HG03039 (cell line): ENCODE data around the gene P2RY2.

Experiments used
- ATAC-seq: cut with Tn5 transposase; IDR thresholded peaks from one replicate; pipeline ENCODE4 v1.9.1; 2021; ENCODE audit warnings: mild to moderate bottlenecking, moderate library complexity; ENCODE audit not compliant: unreplicated experiment

Gene P2RY2

DNA sequence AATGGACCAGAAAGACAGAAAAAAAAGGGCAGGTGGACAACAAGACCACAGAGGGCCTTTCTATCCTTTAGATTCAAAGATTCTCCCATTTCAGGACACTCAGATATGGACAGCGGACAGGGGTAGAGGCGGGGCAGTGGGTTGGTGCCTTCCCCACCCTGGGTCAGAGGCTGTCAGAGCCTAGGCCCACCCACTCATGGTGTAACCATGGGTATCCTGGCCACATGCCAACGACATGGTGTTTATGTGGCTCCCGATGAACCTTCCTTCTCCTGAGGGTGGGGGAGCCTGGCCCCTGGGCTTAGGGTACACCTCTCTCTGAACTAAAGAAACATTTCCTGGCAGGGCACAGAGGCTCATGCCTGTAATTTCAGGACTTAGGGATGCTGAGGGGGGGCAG lies 14.3 kb upstream of the P2RY2 start:
- no peak for ATAC-seq

DNA sequence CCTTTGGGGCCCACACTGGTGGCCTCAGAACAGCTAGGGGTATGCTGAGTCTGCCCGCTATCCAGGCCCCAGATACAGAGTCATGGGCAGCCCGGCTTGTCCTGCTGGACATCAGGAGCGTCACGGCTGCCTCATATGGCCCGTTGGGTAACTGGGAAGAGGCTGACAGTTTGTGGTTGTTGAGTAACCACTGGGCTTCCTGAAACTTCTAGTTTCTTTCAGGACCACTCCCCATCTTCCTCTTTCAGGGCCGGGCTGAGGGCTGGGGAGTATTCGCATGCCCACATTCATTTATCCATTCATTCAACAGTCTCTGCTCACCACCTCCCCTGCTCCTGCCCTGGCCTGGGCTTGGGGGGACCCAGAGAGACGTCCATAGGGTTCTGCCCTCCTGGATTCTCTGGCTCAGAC lies 13.4 kb upstream of the P2RY2 start:
- no peak for ATAC-seq

DNA sequence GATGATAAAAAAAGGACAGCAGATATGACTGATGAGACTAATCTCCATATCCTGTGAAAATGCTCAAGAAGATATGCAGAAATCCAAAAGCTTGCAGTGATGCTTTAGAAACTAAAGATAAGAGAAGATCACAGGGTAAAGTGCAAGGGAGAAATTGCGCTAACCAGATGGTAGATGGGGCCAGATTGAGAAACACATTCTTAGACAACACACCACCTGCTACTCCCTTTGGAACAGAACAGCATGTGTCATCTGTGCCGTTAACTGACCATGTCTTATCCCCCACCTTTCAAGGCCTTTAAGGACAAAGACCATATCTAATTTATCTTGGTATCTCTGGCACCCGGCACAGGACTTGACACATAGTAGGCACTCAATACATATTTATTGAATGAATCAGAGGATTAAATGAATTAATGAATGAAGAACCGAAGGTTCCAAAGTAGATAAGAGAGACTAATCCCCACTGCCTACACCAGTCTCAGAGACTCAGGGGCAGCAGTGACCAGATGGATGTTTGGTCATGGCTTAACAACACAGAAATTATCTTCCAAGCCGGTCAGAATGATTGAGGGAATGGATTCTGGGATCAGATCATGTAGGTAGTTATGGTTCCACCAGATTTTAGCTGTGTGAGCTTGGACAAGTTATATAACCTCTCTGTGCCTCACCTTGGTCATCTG lies 12.3 kb upstream of the P2RY2 start:
- no peak for ATAC-seq

DNA sequence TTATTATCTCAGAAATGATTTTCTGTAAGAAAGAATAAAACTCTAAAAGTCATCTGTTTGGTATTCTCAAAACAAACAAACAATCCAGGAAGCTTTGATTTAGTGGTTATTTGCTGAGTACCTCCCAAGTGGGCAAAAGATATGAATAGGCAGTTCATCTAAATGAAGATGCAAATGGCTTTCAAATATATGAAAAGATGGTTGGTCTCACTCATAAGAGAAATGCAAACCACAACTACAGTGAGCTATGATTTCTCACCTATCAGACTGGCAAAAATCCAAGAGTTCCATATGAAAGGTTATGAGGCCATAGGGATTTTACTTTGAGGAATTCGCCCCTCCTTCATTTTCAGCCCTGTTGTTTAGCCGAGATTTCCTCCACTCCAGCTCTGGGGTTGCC lies 11.3 kb upstream of the P2RY2 start:
- ATAC-seq = no peak

DNA sequence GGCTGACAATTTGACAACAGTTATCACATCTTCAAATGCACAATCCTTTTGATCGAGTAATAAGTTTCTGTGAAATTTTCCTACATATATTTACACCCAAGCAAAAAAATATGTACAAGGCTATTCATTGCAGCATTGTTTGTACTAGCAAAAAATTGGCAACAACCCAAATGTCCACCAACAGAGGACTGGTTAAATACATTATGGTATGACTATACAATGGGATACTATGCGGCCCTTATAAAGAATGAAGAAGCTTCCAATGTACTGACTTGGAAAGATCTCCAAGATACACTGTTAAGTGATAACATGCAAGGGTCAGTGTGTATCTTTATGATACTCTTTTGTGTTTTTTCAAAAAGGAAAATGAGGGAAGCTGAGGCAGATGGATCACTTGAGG lies 8.2 kb upstream of the P2RY2 start:
- ATAC-seq = no peak

DNA sequence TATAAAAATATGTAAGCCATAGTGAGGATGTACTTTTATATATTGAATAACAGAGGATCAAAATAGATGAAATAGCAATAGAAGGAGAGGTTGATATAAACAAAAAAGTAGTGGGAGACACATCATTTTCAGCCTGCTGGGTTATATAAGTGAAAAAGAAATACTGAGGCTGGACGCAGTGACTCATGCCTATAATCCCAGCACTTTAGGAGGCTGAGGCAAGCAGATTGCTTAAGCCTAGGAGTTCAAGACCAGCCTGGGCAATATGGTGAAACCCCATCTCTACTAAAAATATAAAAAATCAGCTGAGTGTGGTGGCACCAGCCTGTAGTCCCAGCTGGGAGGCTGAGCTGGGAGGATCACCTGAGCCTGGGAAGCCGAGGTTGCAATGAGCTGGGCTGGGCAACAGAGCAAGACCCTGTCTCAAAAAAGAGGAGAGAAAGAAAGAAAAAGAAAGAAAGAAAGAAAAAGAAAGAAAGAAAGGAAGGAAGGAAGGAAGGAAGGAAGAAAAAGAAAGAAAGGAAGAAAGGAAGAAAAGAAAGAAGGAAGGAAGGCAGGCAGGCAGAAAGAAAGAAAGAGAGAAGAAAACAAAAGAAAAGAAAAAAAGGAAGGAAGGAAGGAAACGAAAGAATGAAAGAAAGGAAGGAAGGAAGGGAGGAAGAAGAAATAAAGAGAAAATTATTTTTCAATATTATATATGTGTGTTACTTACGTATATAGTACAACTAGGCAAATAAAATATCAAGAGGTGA lies 7.0 kb upstream of the P2RY2 start:
- ATAC-seq = no peak

DNA sequence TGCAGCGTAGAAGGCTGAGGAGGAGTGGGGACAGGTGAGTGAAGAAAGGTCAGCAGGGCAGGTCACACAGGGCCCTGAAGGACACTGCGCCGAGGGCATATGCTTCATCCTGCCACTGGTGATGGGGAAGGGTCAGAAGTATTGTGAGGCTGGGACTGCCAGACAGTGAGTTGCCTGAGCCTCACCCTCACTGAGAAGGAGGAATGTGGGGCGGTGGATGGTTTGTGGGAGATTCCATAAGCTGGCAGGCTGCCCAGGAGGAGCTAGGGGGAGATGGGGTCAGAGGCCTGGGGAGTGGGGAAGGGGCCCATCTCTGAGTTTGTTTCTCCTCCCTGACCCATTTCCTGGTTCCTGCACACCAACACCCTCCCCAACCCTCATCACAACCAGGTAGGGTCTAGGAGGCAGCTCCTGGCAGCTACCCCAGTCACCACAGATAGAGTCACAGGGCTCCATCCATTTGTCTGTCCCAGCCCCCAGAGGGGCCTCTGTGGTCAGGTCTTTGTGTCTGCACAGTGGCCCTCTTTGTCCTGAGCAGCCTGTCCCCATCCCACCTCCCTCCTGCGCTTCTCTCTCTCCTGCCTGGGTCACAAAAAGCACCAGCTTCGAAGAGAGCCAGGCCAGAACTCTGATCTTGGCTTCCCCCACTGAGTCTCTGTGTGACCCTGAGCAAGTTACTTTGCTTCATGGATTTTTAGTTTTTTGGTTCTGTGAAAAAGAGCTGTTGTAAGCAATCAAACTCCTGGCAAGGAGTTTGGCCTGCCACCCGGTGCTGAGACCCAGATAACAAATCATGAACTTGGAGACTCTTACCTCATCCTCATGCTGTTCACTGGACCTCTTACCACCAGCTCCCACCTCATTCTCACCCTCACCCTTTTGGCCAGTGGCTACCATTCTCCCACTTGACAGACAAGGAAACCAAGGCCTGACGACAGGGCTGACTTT lies 4.6 kb upstream of the P2RY2 start:
- ATAC-seq = no peak

DNA sequence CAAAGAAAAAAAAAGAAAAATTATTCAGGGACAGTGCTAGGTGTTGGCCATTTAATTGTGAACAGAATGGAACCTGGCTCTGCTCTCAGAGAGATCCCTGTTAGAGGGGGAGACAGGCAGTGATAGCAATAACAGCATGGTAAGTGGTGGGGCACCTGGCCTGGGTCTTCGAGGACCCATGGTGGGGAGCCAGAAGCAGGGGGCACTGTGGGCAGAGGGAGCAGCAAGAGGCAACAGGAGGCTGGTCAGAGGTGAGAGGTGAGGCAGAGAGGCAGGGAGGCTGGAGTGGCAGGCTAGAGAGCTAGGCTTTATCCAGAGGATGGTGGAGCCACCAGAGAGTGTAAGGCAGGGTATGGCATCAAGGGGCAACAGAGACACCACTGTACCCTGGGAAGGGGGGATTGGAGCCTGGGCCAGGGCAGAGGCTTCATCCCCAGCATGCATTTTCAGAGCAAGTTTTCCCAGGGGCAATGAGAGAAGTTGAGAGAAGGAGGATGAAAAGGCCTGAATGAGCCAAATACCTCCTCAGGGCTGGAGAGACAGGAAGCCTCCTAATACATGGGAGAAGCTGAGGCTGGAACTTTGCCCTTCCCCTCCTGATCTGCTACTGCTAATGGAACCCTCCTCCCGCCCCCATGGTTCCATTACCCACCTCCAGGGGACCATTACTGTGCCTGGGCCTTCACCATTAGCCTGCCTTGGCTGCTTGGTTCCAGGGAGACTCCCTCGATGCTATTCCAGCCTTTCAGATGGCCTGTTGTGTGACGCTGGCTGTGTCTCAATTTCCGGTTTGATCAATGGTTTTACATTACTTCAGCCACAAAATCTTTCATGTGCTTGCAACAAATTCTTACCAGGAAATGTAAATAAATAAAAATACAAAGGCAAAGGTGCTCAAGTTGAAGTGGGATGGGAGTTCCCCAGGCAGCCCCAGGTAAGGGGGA lies 2.6 kb upstream of the P2RY2 start:
- no peak for ATAC-seq

DNA sequence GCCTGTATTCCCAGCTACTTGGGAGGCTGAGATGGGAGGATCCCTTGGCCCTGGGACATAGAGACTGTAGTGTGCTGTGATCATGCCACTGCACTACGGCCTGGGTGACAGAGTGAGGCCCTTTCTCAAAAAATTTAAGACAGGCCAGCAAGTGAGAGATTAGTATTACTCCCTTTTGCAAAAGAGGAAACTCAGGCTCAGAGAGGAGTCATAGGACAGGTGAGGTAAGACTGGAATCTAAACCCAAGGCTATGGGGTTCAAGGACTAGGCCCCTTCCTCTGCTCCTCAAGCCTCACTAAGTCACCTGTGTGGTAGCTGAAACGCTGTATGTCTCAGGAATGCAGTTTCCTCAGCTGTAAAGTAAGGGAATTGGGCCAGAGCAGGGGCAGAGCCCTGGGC lies 1.6 kb upstream of the P2RY2 start:
- no peak for ATAC-seq

DNA sequence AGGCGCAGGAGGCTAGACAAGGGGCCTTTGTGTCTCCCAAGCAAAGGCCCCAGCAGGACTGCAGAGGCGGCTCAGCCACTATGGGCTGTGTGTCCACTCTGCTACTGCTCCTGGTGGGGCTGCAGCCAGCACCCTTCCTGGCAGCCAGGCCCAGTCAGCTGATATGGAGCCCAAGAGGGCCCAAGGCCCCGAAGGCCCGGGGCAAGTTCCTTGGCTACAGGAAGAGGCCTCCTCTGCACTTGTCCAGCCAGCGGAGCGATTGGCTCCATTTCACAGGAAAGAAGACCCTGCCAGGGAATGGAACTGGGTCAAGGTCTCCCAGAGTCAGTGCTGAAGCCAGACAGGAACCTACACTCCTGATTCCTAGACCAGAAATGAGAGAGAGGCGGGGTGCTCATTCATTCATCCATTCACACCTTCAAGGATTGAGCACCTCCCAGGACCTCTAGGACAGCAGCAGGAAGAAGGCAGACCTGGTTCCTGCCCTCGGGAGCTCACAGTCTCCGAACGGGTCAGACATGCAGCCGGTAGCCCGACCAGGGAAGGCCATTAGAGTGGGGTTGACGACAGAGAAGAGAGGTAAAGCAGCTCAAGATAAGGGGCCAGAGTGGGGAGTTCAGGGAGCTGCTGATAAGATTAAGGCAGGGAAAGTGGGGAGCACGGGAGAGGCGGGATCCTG lies 811 bp upstream of the P2RY2 start:
- ATAC-seq = no peak

DNA sequence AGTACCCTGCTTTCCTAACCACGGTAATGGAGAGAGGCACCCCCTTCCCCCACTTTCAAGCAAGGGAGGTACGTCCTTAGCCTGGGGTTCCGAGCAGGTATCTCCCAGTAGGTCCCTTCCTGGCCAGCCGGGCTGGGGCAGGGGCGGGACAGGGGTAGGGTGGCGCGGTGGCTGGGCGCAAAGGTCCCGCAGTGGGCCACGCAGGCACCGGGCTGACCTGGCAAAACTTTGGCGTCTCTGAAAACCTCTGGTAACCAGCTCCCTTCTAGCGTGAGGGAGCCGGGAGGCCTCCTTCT lies 323 bp upstream of the P2RY2 start:
- no peak for ATAC-seq

DNA sequence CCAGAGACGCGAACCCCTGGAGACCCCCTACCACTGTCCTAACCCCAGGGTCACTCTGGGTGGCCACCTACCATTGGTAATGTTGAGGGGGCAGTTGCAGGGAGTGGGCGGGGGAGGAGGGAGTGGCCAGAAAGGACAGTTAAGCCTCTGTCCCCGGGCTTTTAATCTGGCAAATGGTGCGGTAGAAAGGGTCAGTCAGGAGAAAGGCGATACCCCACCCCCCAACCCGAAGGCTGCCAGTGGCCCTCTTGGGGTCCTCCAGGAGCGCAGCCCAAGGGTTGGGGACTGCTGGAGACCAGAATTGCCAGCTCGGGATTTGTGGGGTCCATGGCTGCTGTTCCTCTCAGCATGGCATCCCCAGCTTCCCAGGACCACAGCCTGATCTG lies 742 bp downstream of the P2RY2 start:
- no peak for ATAC-seq

DNA sequence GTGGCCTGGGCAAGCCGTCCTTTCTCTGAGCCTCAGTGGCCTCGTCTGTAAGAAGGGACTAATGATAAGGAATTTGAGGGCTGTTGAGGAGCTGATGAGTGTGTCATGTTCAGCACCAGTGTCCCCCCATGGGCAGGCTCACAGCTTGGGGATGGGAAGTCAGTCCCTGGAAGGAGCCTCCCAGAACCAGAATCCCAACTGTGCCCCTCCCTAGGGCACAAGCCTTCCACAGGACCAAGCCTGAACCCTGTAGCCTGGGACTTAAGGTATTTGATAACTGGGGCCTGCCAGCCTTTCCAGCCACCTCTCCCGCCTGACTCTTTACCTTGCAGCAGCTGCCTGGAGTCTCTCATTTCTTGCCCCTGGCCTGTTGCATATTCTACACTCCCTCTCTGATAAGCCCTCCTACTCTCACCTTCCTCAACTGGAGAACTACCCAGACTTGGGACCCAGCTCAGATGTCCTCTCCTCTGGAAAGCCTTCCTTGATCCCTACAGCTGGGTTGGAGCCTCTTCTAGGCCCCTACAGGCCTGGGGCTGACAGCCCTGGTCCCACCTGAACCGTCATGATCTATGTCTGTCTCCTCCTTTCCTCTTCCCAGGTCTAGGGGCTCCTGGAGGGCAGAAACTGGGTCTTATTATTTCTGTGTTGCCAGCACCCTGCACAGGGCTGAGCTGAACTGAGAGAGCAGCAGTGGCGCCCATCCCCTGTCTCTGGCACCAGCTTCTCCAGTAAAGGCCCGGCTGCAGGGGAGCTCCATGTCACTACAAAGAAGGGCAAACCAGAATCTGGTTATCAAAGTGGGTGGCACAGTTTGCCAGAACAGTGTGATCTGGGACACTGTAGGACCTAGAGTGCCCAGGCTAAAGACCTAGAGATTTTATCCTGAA lies 1.6 kb downstream of the P2RY2 start:
- no peak for ATAC-seq

DNA sequence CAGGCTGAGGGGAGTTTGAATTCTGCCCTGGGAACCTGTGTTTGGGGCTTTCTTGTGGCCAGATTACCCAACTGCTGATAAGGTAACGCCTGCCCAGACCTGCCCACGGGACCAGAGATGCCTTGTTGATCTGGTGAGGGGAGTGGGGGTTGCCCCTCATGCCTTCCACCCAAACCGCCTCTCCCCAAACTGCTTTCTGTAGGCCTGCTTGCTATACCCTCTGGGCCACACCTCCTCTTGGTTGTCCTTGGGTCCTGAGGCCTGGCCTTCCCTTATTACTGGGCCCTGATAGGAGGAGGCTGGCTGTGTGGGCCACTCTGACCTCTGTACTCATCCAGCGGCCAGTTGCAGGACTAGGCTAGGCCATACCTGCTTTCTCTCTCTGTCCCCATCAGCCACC lies 3.4 kb downstream of the P2RY2 start:
- no peak for ATAC-seq

DNA sequence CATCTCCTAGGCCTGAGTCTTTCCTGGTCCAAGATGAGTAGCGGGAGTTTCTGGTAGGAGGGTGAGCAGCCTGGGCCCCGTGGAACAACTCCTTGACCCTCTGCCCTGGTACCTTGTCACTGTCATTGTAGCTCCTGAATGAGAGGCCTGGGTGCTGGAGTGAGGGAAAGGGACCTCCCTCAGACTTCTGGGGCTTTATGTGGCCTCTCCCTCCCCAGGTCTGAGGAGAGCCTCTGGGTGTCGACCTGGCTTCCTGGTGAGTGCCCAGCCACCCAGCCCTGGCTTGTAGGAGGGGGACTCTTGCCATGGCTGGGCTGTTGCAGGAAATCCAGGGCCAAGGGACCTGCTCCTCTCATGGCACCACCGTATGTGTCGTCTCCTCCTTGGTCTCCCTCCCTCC lies 3.9 kb downstream of the P2RY2 start:
- no peak for ATAC-seq

DNA sequence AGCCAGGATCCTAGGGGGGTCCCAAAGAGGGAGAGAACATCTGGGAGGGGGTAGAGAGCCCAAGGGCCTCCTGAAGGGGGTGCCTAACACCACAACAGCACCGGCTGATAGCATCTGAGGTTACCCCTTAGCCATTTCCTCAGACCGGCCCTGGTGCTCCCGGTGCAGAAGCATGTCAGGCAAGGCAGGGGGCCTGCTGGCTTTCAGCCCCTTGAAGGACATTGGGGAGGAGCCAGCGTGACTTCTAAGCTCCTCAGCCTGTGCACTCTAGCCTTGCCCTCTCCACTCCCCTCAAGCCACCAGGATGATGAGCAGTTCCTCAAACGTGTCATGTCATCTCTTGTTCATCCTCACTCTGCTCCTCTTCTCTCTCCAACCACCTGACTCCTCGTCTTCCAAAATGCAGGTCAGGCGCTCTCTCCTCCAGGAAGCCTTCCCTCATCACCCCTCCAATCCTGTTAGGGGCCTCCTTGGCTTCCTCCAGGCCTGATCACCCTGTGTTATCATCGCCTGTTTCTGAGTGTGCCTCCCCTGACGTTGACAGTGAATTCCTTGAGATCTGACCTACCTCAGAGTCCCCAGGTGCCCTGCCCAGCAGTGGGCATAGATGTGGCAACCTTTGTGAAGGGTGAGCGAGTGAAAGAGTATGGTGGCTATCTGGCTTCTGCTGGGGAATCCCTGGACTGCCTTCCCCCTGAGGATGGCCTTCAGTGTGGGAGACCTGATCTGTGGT lies 6.1 kb downstream of the P2RY2 start:
- no peak for ATAC-seq

DNA sequence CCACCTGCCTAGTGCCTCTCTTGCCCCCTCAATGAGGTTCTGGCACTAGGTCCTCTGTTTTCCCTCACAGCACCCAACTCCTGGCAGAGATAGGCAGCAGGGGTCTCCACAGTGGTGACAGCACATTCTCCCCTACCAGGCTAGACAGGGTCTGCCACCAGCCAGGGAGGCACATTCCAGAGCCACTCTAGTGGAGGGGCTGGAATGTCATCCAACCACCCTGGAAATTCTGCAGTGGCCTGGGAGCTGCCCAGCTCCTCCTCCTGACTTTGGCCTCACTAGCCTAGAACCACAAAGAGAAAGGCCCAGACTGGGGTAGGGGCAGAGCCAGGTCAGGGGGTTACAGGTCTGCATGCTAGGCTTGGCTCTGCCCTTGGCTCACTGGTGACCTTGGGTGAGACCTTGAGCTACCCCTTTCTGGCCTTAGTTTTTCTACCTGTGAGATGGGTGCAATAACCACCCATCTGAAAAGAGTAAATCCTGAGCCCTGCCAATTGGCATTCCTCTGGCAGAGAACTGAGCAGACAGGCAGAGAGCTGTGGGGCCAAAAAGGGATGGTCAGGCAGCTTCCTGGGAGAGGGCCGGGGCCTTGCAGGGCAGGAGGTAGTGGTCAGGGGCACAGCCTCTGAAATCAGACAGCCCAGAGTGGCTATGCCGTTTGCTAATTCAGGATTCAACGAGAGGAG lies 7.1 kb downstream of the P2RY2 start:
- no peak for ATAC-seq

DNA sequence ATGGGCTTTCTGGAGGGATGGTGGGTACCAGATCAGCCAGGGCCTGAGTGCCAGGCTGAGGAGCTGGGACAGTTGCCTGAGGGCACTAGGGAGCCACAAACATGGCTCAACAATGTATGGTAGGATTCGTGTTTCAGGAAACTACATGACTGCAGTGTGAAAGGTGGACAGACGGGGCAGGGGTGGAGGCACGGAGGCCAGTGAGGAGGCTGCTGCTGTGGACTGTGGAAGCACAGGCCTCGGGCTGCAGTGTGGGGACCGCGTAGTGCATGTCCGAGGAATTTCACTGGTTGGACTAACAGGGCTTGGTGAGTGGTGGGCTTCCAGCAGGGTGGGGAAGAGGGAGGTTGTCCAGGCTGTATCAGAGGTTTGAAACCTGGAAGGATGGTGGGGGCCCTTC lies 7.8 kb downstream of the P2RY2 start:
- no peak for ATAC-seq
